HepG2 (cell line): Measurements from ENCODE around the gene TMEM129. TPM values are rescaled to one million over a fixed set of nuclear protein-coding genes. Genes with fewer than 3 reads are reported as not detected.

Experiments
- ATAC-seq: fragments of 200-7000 bp; cut with Tn5 transposase; 3 replicates; pipeline ENCODE4 v1.9.1; 2020; ENCODE audit warnings: mild to moderate bottlenecking, moderate library complexity
- BruUV-seq: library from RNA; stranded (reverse); fragments of 400-500 nt; replicated peaks from 2 replicates; lab custom pipeline; 2021; lab: Mats Ljungman, UMichigan
- CTCF ChIA-PET: fragments of 300-600 bp; formaldehyde crosslinking; extraction: SDS; loops from one replicate; lab custom pipeline; 2021; ENCODE audit warnings: low total read pairs, inconsistent platforms, low intra/inter-chr PET ratio; lab: Yijun Ruan, JAX
- POLR2A ChIA-PET: fragments of 350-600 bp; sonication (Branson Sonifier 250); formaldehyde crosslinking; loops from one replicate; lab custom pipeline; 2020; ENCODE audit warnings: antibody characterized with exemption, inconsistent platforms; lab: Yijun Ruan, JAX
- DNase-seq: peaks from one replicate; pipeline ENCODE4 v3.0.0-alpha.2; 2015; ENCODE audit warnings: low spot score
- FAIRE-seq: peaks from 3 replicates; lab custom pipeline; 2011; peaks lifted over from hg19 to GRCh38; lab: Jason Lieb, UNC
- H2AFZ ChIP-seq: one replicate; pipeline ENCODE4 v1.6.1; 2011; ENCODE audit warnings: low read length, inconsistent platforms
- H3K27ac ChIP-seq: fragments of 300-600 bp; 3 replicates; pipeline ENCODE4 v1.8.0; 2011; ENCODE audit warnings: mixed run types, mild to moderate bottlenecking, mixed read lengths, low read length, inconsistent platforms; ENCODE audit not compliant: insufficient read depth; ENCODE audit errors: extremely low read length
- H3K27me3 ChIP-seq, 2 experiments: fragments of 200-600 bp in 1 of 2; 2 replicates in 1 of 2; 3 replicates in 1 of 2; pipeline versions ENCODE4 v1.6.0 to v1.8.0; 2011; ENCODE audit warnings: low read length in 2 of 2, mild to moderate bottlenecking in 2 of 2, moderate library complexity in 2 of 2, inconsistent platforms in 1 of 2; ENCODE audit not compliant: insufficient read depth in 2 of 2, control insufficient read depth in 1 of 2
- H3K36me3 ChIP-seq, 2 experiments: fragments of 200-600 bp in 1 of 2; replicated peaks in 1 of 2; 2 replicates in 1 of 2; 3 replicates in 1 of 2; pipeline versions ENCODE4 v1.5.1 to v1.8.0; 2011; ENCODE audit warnings: low read length in 2 of 2, inconsistent platforms in 1 of 2; ENCODE audit not compliant: insufficient read depth in 2 of 2, control insufficient read depth in 1 of 2
- H3K4me1 ChIP-seq: 2 replicates; pipeline ENCODE4 v1.5.1; 2012; ENCODE audit warnings: low read length, inconsistent platforms; ENCODE audit not compliant: insufficient read depth
- H3K4me2 ChIP-seq: 2 replicates; pipeline ENCODE4 v1.6.0; 2011; ENCODE audit warnings: low read depth, low read length, inconsistent platforms
- H3K4me3 ChIP-seq, 3 experiments: fragments of 200-600 bp in 1 of 3; sonication (generic), shearing (Covaris generic) in 1 of 3; replicated peaks in 1 of 3; 2 replicates each; pipeline ENCODE4 v1.5.1; 2011 to 2016; ENCODE audit warnings: low read length in 3 of 3, inconsistent platforms in 2 of 3, low read depth in 2 of 3, mild to moderate bottlenecking in 2 of 3, control low read depth in 1 of 3, mixed read lengths in 1 of 3; ENCODE audit not compliant: insufficient read depth in 1 of 3
- H3K79me2 ChIP-seq: one replicate; pipeline ENCODE4 v1.6.1; 2011; ENCODE audit warnings: low read length, inconsistent platforms; ENCODE audit not compliant: insufficient read depth
- H3K9ac ChIP-seq: 2 replicates; pipeline ENCODE4 v1.6.0; 2011; ENCODE audit warnings: mild to moderate bottlenecking, low read depth, low read length, inconsistent platforms; ENCODE audit not compliant: insufficient read depth
- H3K9me3 ChIP-seq: 2 replicates; pipeline ENCODE4 v1.5.1; 2012; ENCODE audit warnings: mild to moderate bottlenecking, low read length
- H4K20me1 ChIP-seq: 2 replicates; pipeline ENCODE4 v1.6.0; 2011; ENCODE audit warnings: inconsistent platforms, mild to moderate bottlenecking, low read length, moderate library complexity; ENCODE audit not compliant: insufficient read depth
- NFYC ChIP-seq: IDR thresholded peaks from 2 replicates; pipeline ENCODE4 v1.6.1; 2016; ENCODE audit warnings: missing genetic modification reagents, missing compliant biosample characterization
- SP140L ChIP-seq: sonication (generic); formaldehyde crosslinking; IDR thresholded peaks from 2 replicates; pipeline ENCODE4 v1.4.0; 2020; ENCODE audit warnings: missing genetic modification reagents, borderline replicate concordance
- WGBS: methylation state at CpG from one replicate; pipeline ENCODE4 v1.1.6; 2017; ENCODE audit warnings: low lambda C conversion rate; 5-methylcytosine and 5-hydroxymethylcytosine counted together
- in situ Hi-C: cut with HindIII; loops from 2 replicates; pipeline ENCODE4 v1.10.0; 2017; ENCODE audit warnings: low pct_unique_long_range_greater_than_20kb; ENCODE audit not compliant: extremely low pct_ligation_motif_present
- intact Hi-C: fragments of 100-400 bp; cut with micrococcal nuclease; formaldehyde crosslinking; loops from one replicate; pipeline ENCODE4 v1.10.0; 2022; ENCODE audit not compliant: unreplicated experiment
- polyA plus RNA-seq, 8 experiments: library from polyadenylated mRNA; depleted of rRNA in 3 of 8; stranded (reverse) in 7 of 8; unstranded in 1 of 8; fragments of >200 nt; fragmentation: Illumina TruSeq in 4 of 8; extraction: Trizol in 4 of 8; gene quantifications; 2 replicates each; pipeline versions ENCODE4 v1.2.1 to v1.2.3, GENCODE V29; 2011 to 2016; ENCODE audit warnings: low read depth in 4 of 8, missing spikeins in 1 of 8, mixed read lengths in 1 of 8; ENCODE audit not compliant: insufficient read depth in 1 of 8
- total RNA-seq, 5 experiments: library from RNA; depleted of rRNA; stranded (reverse); fragments of >200 nt; fragmentation: Illumina TruSeq; extraction: Trizol; gene quantifications; 2 replicates each; pipeline ENCODE4 v1.2.3, GENCODE V29; 2016; ENCODE audit warnings: low read depth in 1 of 5
- TF ChIP-seq, protein P1 (sequence below): sonication (generic); formaldehyde crosslinking; IDR thresholded peaks from 2 replicates; pipeline ENCODE4 v1.4.0; 2020; ENCODE audit warnings: mild to moderate bottlenecking, missing genetic modification reagents
- TF ChIP-seq, protein P2 (sequence below): sonication (generic); formaldehyde crosslinking; IDR thresholded peaks from 2 replicates; pipeline ENCODE4 v1.5.1; 2020; ENCODE audit warnings: mild to moderate bottlenecking, missing genetic modification reagents, moderate library complexity

TMEM129 gene
- total and polyA plus RNA-seq, 2 of the 13 experiments (the other 11 are each of a cell fraction or from before 2014, with no cell fraction given): 19.0 to 25.8 TPM

DNA sequence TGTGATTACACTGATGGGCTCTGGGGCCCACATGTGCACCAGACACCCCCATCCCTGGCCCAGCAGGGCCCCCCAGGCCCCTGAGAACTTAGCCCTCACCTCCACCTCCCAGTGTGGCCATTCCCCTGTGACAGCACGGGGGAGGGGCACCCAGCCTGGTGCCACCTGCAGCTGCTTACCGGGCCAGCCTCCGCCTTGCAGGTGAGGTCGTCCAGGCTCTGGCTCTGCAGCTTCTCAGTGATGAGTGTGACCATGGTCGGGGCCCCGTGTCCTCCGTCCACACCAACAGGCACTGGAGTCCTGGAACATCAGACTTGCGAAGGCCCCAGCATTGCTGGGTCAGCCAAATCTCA, 52.7 kb downstream of the TMEM129 start (continued):
- TF ChIP-seq, protein P1, sequence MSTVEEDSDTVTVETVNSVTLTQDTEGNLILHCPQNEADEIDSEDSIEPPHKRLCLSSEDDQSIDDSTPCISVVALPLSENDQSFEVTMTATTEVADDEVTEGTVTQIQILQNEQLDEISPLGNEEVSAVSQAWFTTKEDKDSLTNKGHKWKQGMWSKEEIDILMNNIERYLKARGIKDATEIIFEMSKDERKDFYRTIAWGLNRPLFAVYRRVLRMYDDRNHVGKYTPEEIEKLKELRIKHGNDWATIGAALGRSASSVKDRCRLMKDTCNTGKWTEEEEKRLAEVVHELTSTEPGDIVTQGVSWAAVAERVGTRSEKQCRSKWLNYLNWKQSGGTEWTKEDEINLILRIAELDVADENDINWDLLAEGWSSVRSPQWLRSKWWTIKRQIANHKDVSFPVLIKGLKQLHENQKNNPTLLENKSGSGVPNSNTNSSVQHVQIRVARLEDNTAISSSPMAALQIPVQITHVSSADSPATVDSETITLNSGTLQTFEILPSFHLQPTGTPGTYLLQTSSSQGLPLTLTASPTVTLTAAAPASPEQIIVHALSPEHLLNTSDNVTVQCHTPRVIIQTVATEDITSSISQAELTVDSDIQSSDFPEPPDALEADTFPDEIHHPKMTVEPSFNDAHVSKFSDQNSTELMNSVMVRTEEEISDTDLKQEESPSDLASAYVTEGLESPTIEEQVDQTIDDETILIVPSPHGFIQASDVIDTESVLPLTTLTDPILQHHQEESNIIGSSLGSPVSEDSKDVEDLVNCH (CRISPR knock-in tag): no peak
- TF ChIP-seq SP140L: no peak

DNA sequence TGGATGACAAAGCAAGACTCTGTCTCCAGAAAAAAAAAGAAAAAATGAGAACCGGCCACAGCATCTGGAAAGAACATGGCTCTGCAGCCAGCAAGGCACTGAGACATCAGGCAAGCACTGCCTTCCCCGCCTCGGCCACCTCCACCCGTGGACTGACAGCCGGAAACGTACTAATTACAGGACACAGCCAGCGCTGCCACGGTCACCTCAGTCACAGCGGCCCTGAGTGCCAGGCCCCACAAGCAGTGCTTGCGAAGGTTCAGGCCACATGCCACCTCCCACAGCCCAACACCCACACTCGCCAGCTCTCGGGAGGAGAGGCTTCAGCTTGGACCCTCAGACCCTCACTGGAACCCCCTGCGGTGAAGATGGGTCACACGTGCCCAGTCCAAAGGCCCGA, 53.9 kb downstream of the TMEM129 start:
- intact Hi-C loops (no loop called here), in situ Hi-C loops (no loop called here)
- ChIA-PET CTCF (no interaction called here), POLR2A (no interaction called here)
- H3K4me2 ChIP-seq: no peak overlapping the region
- H3K9me3 ChIP-seq: no peaks in the 10 kb centered on the region
- WGBS: 77% methylated on average over 6 of the region's 15 CpGs
- H2AFZ ChIP-seq: no peak overlapping the region
- no peak overlapping the region for H3K27ac ChIP-seq
- 0 out of 5 replicates have a peak, but pooled peaks cover 0 to 1% of the 10 kb centered on the region in 2 experiments for H3K27me3 ChIP-seq
- no peaks in the 10 kb centered on the region for H4K20me1 ChIP-seq
- TF ChIP-seq, protein P2, sequence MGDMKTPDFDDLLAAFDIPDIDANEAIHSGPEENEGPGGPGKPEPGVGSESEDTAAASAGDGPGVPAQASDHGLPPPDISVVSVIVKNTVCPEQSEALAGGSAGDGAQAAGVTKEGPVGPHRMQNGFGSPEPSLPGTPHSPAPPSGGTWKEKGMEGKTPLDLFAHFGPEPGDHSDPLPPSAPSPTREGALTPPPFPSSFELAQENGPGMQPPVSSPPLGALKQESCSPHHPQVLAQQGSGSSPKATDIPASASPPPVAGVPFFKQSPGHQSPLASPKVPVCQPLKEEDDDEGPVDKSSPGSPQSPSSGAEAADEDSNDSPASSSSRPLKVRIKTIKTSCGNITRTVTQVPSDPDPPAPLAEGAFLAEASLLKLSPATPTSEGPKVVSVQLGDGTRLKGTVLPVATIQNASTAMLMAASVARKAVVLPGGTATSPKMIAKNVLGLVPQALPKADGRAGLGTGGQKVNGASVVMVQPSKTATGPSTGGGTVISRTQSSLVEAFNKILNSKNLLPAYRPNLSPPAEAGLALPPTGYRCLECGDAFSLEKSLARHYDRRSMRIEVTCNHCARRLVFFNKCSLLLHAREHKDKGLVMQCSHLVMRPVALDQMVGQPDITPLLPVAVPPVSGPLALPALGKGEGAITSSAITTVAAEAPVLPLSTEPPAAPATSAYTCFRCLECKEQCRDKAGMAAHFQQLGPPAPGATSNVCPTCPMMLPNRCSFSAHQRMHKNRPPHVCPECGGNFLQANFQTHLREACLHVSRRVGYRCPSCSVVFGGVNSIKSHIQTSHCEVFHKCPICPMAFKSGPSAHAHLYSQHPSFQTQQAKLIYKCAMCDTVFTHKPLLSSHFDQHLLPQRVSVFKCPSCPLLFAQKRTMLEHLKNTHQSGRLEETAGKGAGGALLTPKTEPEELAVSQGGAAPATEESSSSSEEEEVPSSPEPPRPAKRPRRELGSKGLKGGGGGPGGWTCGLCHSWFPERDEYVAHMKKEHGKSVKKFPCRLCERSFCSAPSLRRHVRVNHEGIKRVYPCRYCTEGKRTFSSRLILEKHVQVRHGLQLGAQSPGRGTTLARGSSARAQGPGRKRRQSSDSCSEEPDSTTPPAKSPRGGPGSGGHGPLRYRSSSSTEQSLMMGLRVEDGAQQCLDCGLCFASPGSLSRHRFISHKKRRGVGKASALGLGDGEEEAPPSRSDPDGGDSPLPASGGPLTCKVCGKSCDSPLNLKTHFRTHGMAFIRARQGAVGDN: no peak
- TF ChIP-seq NFYC (CRISPR knock-in tag): no peak
- ATAC-seq (no peak; the same call in 2 of the 3 replicates), FAIRE-seq (no peak), DNase-seq (no peak)
- no peak overlapping the region for H3K4me3 ChIP-seq
- no TSS peak for BruUV-seq
- no peak overlapping the region for H3K9ac ChIP-seq
- no peaks in the 10 kb centered on the region for H3K79me2 ChIP-seq
- H3K36me3 ChIP-seq: no peaks in the 10 kb centered on the region
- H3K4me1 ChIP-seq: no peaks in the 10 kb centered on the region
